Measurements from ENCODE around the gene KCNT1. TPM values are rescaled to one million over a fixed set of nuclear protein-coding genes. Genes with fewer than 3 reads are reported as not detected.

KCNT1 gene
- total RNA-seq, 1 donor = not detected

DNA sequence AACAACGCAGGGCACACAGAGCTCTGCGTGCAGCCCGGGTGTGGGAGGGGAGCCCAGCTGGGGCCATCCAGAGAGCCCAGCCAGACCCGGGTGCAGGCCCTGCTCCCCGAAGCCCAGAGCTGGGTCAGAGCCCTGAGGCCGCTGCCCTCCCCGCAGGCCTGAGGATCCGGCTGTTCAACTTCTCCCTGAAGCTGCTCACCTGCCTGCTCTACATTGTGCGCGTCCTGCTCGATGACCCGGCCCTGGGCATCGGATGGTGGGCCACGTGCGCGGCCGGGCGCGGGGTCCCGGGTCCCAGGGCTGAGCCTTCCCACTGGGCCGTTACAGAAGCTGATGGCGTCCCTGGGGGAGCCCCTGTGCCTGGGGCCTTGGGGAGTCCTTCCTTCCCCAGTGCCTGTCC, 48.8 kb downstream of the KCNT1 start:
- no peak overlapping the region for H2AFZ ChIP-seq (ENCODE audit: low read length)
- no peak overlapping the region for H3K27ac ChIP-seq (ENCODE audit: low read depth, low read length)
- H3K36me3 ChIP-seq (ENCODE audit: insufficient read depth, low read length) = no peaks in the 10 kb centered on the region
- no peaks in the 10 kb centered on the region for H3K4me1 ChIP-seq (ENCODE audit: insufficient read depth, low read length)
- no peaks in the 10 kb centered on the region for H4K20me1 ChIP-seq (ENCODE audit: insufficient read depth, low read length)
- no peaks in the 10 kb centered on the region for H3K9me3 ChIP-seq (ENCODE audit: low read depth, low read length)
- H3K4me3 ChIP-seq (ENCODE audit: insufficient read depth, low read length) = no peak overlapping the region
- H3K79me2 ChIP-seq (ENCODE audit: insufficient read depth, low read length) = no peaks in the 10 kb centered on the region
- no peaks in the 10 kb centered on the region for H3K27me3 ChIP-seq (ENCODE audit: insufficient read depth, low read length)
- TF ChIP-seq, protein P1, sequence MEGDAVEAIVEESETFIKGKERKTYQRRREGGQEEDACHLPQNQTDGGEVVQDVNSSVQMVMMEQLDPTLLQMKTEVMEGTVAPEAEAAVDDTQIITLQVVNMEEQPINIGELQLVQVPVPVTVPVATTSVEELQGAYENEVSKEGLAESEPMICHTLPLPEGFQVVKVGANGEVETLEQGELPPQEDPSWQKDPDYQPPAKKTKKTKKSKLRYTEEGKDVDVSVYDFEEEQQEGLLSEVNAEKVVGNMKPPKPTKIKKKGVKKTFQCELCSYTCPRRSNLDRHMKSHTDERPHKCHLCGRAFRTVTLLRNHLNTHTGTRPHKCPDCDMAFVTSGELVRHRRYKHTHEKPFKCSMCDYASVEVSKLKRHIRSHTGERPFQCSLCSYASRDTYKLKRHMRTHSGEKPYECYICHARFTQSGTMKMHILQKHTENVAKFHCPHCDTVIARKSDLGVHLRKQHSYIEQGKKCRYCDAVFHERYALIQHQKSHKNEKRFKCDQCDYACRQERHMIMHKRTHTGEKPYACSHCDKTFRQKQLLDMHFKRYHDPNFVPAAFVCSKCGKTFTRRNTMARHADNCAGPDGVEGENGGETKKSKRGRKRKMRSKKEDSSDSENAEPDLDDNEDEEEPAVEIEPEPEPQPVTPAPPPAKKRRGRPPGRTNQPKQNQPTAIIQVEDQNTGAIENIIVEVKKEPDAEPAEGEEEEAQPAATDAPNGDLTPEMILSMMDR (IDR thresholded peaks at IDR 0.05; ENCODE audit: extremely low read depth, low read depth, low read length) = no peak
- no peak for DNase-seq (ENCODE audit: insufficient read length, low spot score, missing footprints)
- H3K4me2 ChIP-seq (ENCODE audit: insufficient read depth, low read length) = no peak overlapping the region

DNA sequence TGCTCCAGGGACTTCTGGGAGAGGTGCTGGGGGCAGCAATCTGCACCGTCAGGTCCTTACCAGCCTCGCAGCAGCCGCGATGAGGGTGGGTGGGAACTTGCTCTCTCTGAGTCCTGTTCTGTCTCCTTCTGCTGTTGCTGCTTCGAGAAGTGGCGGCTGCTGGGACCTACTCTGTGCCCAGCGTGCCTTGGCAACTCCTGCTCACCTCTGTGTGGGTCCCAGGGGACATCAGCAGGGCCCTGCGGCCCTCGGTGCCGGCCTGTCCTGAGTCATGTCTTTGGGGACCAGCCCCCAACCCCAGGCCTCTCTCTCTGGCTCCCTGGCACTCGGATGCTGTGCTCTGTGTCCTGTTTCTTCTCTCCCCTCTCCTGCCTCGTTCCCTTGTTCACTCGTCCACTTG, 49.5 kb downstream of the KCNT1 start:
- DNase-seq (ENCODE audit: insufficient read length, low spot score, missing footprints) = no peak
- no peaks in the 10 kb centered on the region for H3K9me3 ChIP-seq (ENCODE audit: low read depth, low read length)
- TF ChIP-seq, protein P1 (IDR thresholded peaks at IDR 0.05; ENCODE audit: extremely low read depth, low read depth, low read length) = no peak
- no peaks in the 10 kb centered on the region for H3K79me2 ChIP-seq (ENCODE audit: insufficient read depth, low read length)
- no peaks in the 10 kb centered on the region for H4K20me1 ChIP-seq (ENCODE audit: insufficient read depth, low read length)
- no peak overlapping the region for H3K27ac ChIP-seq (ENCODE audit: low read depth, low read length)
- no peak overlapping the region for H3K4me3 ChIP-seq (ENCODE audit: insufficient read depth, low read length)
- H3K27me3 ChIP-seq (ENCODE audit: insufficient read depth, low read length) = no peaks in the 10 kb centered on the region
- H3K36me3 ChIP-seq (ENCODE audit: insufficient read depth, low read length) = no peaks in the 10 kb centered on the region
- H2AFZ ChIP-seq (ENCODE audit: low read length) = no peak overlapping the region
- no peaks in the 10 kb centered on the region for H3K4me1 ChIP-seq (ENCODE audit: insufficient read depth, low read length)
- no peak overlapping the region for H3K4me2 ChIP-seq (ENCODE audit: insufficient read depth, low read length)

DNA sequence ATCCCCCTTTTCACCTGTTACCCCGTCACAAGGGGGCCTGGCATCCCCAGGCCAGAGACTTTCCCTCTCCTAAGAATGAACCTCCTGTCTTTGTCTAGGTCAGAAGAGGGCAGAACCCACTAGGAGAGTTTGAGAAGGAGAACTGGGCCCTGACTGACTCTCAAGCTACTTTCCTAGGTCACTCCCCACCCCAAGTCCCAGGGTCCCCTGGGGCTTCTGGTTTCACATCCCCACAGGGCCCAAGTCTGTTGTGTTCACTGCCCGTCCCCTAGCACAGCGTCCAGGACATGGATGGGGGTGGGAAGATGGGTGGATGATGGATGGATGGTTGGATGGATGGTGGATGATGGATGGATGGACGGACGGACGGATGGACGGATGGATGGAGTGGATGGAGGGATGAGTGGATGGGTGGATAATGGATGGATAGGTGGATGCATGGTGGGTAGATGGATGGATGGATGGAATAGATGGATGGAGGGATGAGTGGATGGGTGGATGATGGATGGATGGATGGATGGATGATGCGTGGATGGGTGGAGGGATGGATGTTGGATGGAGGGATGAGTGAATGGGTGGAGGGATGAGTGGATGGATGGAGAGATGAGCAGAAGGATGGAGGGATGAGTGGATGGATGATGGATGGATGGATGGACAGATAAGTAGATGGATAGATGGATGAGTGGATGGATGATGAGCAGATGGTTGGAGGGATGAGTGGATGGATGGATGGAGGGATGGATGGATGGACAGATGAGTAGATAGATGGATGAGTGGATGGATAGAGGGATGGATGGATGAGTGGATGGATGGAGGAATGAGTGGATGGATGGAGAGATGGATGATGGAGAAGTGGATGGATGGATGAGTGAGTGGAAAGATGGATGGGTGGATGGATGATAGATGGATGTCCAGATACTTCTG, 50.6 kb downstream of the KCNT1 start:
- Histone ChIP-seq H3K4me2 (ENCODE audit: insufficient read depth, low read length) (no peak overlapping the region), H3K27me3 (ENCODE audit: insufficient read depth, low read length) (no peaks in the 10 kb centered on the region), H3K4me1 (ENCODE audit: insufficient read depth, low read length) (no peaks in the 10 kb centered on the region), H2AFZ (ENCODE audit: low read length) (no peak overlapping the region), H3K27ac (ENCODE audit: low read depth, low read length) (no peak overlapping the region), H4K20me1 (ENCODE audit: insufficient read depth, low read length) (no peaks in the 10 kb centered on the region), H3K4me3 (ENCODE audit: insufficient read depth, low read length) (no peak overlapping the region), H3K79me2 (ENCODE audit: insufficient read depth, low read length) (no peaks in the 10 kb centered on the region), H3K9me3 (ENCODE audit: low read depth, low read length) (no peaks in the 10 kb centered on the region), H3K36me3 (ENCODE audit: insufficient read depth, low read length) (no peaks in the 10 kb centered on the region)
- no peak for DNase-seq (ENCODE audit: insufficient read length, low spot score, missing footprints)
- TF ChIP-seq, protein P1 (IDR thresholded peaks at IDR 0.05; ENCODE audit: extremely low read depth, low read depth, low read length) = no peak

DNA sequence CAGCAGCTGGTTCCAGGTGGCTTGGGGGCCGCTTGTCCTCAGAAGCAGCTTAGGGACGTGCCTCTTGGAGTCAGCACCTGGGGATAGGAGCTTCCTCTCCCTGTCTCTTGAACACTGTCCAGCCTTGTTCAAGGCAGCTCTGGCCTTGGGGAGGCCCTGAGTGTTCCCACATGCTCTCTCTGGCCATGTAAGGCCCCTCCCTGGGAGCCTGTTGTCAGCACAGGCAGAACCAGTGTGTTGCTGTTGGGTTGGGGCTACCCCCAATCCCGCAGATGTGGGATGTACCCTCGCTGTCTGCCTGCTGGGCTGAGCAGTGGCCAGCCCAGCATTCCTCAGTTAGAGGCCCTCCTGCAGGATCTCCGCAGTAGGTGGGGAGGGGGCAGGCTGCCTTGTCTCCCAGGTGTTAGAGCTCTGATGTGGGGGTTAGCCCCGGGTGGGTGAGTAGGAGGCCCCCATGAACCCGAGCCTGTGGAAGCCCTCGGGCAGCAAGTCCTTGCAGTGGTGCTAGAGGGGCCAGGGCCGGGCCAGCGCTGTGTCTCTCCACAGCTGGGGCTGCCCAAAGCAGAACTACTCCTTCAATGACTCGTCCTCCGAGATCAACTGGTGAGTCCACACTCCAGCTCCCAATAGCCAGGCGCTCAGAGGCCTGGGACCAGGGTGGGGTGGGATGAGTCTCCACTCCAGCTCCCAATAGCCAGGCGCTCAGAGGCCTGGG, 51.6 kb downstream of the KCNT1 start:
- Histone ChIP-seq H3K27ac (ENCODE audit: low read depth, low read length) (no peak overlapping the region), H3K4me1 (ENCODE audit: insufficient read depth, low read length) (no peaks in the 10 kb centered on the region), H4K20me1 (ENCODE audit: insufficient read depth, low read length) (no peaks in the 10 kb centered on the region), H2AFZ (ENCODE audit: low read length) (no peak overlapping the region), H3K4me3 (ENCODE audit: insufficient read depth, low read length) (no peak overlapping the region), H3K4me2 (ENCODE audit: insufficient read depth, low read length) (no peak overlapping the region), H3K79me2 (ENCODE audit: insufficient read depth, low read length) (no peaks in the 10 kb centered on the region), H3K36me3 (ENCODE audit: insufficient read depth, low read length) (no peaks in the 10 kb centered on the region), H3K27me3 (ENCODE audit: insufficient read depth, low read length) (no peaks in the 10 kb centered on the region), H3K9me3 (ENCODE audit: low read depth, low read length) (no peaks in the 10 kb centered on the region)
- no peak for DNase-seq (ENCODE audit: insufficient read length, low spot score, missing footprints)
- TF ChIP-seq, protein P1 (IDR thresholded peaks at IDR 0.05; ENCODE audit: extremely low read depth, low read depth, low read length) = no peak

All from osteoblast (primary cell).